H1 (cell line): ENCODE results near the gene TEX264. TPM values are rescaled to one million over a fixed set of nuclear protein-coding genes. Genes with fewer than 3 reads are reported as not detected.

ENCODE experiments used
- CTCF ChIA-PET: fragments of 300-600 bp; sonication (Branson Sonifier 250); formaldehyde crosslinking; loops from one replicate; lab custom pipeline; 2021; ENCODE audit not compliant: partially characterized antibody; lab: Charles Lee
- POLR2A ChIA-PET: fragments of 300-600 bp; sonication (Branson Sonifier 250); formaldehyde crosslinking; loops from one replicate; lab custom pipeline; 2021; ENCODE audit warnings: inconsistent platforms; ENCODE audit not compliant: partially characterized antibody; lab: Charles Lee
- DNase-seq, 2 experiments: peaks; one replicate each; pipeline versions ENCODE4 v3.0.0 to v3.0.0-alpha.2; 2010 to 2022; ENCODE audit warnings: low spot score in 2 of 2, low read depth in 1 of 2, mixed read lengths in 1 of 2
- FAIRE-seq: peaks from 2 replicates; lab custom pipeline; 2011; peaks lifted over from hg19 to GRCh38; lab: Jason Lieb, UNC
- H2AFZ ChIP-seq: 2 replicates; pipeline ENCODE4 v1.8.1; 2012; ENCODE audit warnings: low read length, inconsistent platforms
- H2AK5ac ChIP-seq: 2 replicates; pipeline ENCODE4 v1.6.1; 2013; ENCODE audit warnings: low read depth, low read length
- H2BK120ac ChIP-seq: replicated peaks from 2 replicates; pipeline ENCODE3; 2013; ENCODE audit warnings: low read depth, low read length, inconsistent platforms
- H2BK12ac ChIP-seq: 2 replicates; pipeline ENCODE4 v1.6.1; 2013; ENCODE audit warnings: low read depth, low read length
- H2BK15ac ChIP-seq: 2 replicates; pipeline ENCODE4 v1.6.1; 2013; ENCODE audit warnings: low read length
- H2BK20ac ChIP-seq: 2 replicates; pipeline ENCODE4 v1.6.1; 2013; ENCODE audit warnings: low read length
- H2BK5ac ChIP-seq: 2 replicates; pipeline ENCODE4 v1.6.1; 2013; ENCODE audit warnings: low read depth, low read length
- H3K14ac ChIP-seq: 2 replicates; pipeline ENCODE4 v1.6.1; 2013; ENCODE audit warnings: inconsistent platforms; ENCODE audit not compliant: insufficient read length
- H3K18ac ChIP-seq: 2 replicates; pipeline ENCODE4 v1.6.1; 2013; ENCODE audit warnings: low read length; ENCODE audit errors: extremely low read depth
- H3K23ac ChIP-seq: 2 replicates; pipeline ENCODE4 v1.6.1; 2013; ENCODE audit warnings: inconsistent platforms; ENCODE audit not compliant: insufficient read length
- H3K23me2 ChIP-seq: 2 replicates; pipeline ENCODE4 v1.6.1; 2013; ENCODE audit warnings: low read depth, low read length
- H3K27ac ChIP-seq: 2 replicates; pipeline ENCODE4 v1.6.1; 2011; ENCODE audit warnings: low read depth, low read length, inconsistent platforms
- H3K27me3 ChIP-seq, 4 experiments: replicated peaks in 1 of 4; 1 replicate in 1 of 4; 2 replicates in 3 of 4; pipeline versions ENCODE4 v1.6.1 to v1.8.1; 2011 to 2013; ENCODE audit warnings: low read length in 3 of 4, mild to moderate bottlenecking in 3 of 4, inconsistent platforms in 2 of 4, mixed read lengths in 2 of 4, moderate library complexity in 1 of 4; ENCODE audit not compliant: control insufficient read depth in 3 of 4, insufficient read depth in 3 of 4; ENCODE audit errors: extremely low read depth in 1 of 4
- H3K36me3 ChIP-seq, 4 experiments: 2 replicates each; pipeline versions ENCODE4 v1.6.1 to v1.8.1; 2011 to 2013; ENCODE audit warnings: mild to moderate bottlenecking in 4 of 4, low read length in 3 of 4, moderate library complexity in 2 of 4, control low read depth in 1 of 4, inconsistent platforms in 1 of 4; ENCODE audit not compliant: insufficient read depth in 4 of 4, control insufficient read depth in 2 of 4
- H3K4ac ChIP-seq: replicated peaks from 2 replicates; pipeline ENCODE3; 2013; ENCODE audit warnings: low read length, low read depth, mixed read lengths, inconsistent platforms; ENCODE audit not compliant: insufficient read length
- H3K4me1 ChIP-seq, 4 experiments: replicated peaks in 1 of 4; 1 replicate in 1 of 4; 2 replicates in 3 of 4; pipeline versions ENCODE4 v1.6.1 to v1.8.1; 2011 to 2013; ENCODE audit warnings: low read length in 3 of 4, inconsistent platforms in 2 of 4, mixed read lengths in 1 of 4; ENCODE audit not compliant: insufficient read depth in 4 of 4, control insufficient read depth in 3 of 4
- H3K4me2 ChIP-seq, 2 experiments: 2 replicates each; pipeline versions ENCODE4 v1.6.1 to v1.8.1; 2011 to 2013; ENCODE audit warnings: low read depth in 2 of 2, low read length in 2 of 2, control low read depth in 1 of 2, inconsistent platforms in 1 of 2, mild to moderate bottlenecking in 1 of 2; ENCODE audit not compliant: insufficient read depth in 1 of 2
- H3K4me3 ChIP-seq, 4 experiments: fragments of 200-600, 300-600 bp in 1 of 4; sonication (generic), shearing (Covaris generic), sonication (Bioruptor Twin) in 1 of 4; 2 replicates each; pipeline versions ENCODE4 v1.5.1 to v1.8.1; 2011 to 2016; ENCODE audit warnings: low read length in 4 of 4, low read depth in 3 of 4, control low read depth in 2 of 4, inconsistent platforms in 2 of 4, mild to moderate bottlenecking in 2 of 4, mixed read lengths in 1 of 4, moderate library complexity in 1 of 4; ENCODE audit not compliant: insufficient read depth in 2 of 4; ENCODE audit errors: extremely low read depth in 1 of 4
- H3K56ac ChIP-seq: replicated peaks from 2 replicates; pipeline ENCODE3; 2013; ENCODE audit warnings: low read depth, mild to moderate bottlenecking, mixed read lengths, low read length, inconsistent platforms; ENCODE audit not compliant: insufficient read length
- H3K79me1 ChIP-seq: 2 replicates; pipeline ENCODE4 v1.6.1; 2013; ENCODE audit warnings: low read depth, low read length, control low read depth
- H3K79me2 ChIP-seq, 2 experiments: 2 replicates each; pipeline versions ENCODE4 v1.6.1 to v1.8.1; 2012 to 2013; ENCODE audit warnings: low read length in 2 of 2, mild to moderate bottlenecking in 2 of 2, inconsistent platforms in 1 of 2; ENCODE audit not compliant: insufficient read depth in 2 of 2, control insufficient read depth in 1 of 2
- H3K9ac ChIP-seq, 4 experiments: replicated peaks in 1 of 4; 1 replicate in 1 of 4; 2 replicates in 3 of 4; pipeline versions ENCODE4 v1.6.1 to v1.8.1; 2011 to 2013; ENCODE audit warnings: low read depth in 3 of 4, low read length in 3 of 4, control low read depth in 2 of 4, mild to moderate bottlenecking in 2 of 4, moderate library complexity in 2 of 4, inconsistent platforms in 1 of 4; ENCODE audit errors: extremely low read depth in 1 of 4
- H3K9me3 ChIP-seq, 2 experiments: 2 replicates each; pipeline versions ENCODE4 v1.6.1 to v1.8.1; 2012 to 2013; ENCODE audit warnings: mild to moderate bottlenecking in 2 of 2, moderate library complexity in 2 of 2, control low read depth in 1 of 2, inconsistent platforms in 1 of 2, low read depth in 1 of 2, low read length in 1 of 2, mixed read lengths in 1 of 2; ENCODE audit not compliant: insufficient read depth in 2 of 2
- H4K20me1 ChIP-seq, 2 experiments: replicated peaks in 1 of 2; 2 replicates each; pipeline versions ENCODE3 to v1.8.1; 2011 to 2013; ENCODE audit warnings: inconsistent platforms in 2 of 2, low read length in 2 of 2, mild to moderate bottlenecking in 1 of 2; ENCODE audit not compliant: insufficient read depth in 2 of 2, control insufficient read depth in 1 of 2
- H4K5ac ChIP-seq: 2 replicates; pipeline ENCODE4 v1.6.1; 2013; ENCODE audit warnings: low read length, low read depth, mixed read lengths, inconsistent platforms; ENCODE audit not compliant: insufficient read length
- H4K8ac ChIP-seq: 2 replicates; pipeline ENCODE4 v1.8.0; 2013; ENCODE audit warnings: mild to moderate bottlenecking, moderate library complexity, low read length, inconsistent platforms; ENCODE audit not compliant: insufficient read depth; ENCODE audit errors: extremely low read depth
- H4K91ac ChIP-seq: replicated peaks from 2 replicates; pipeline ENCODE3; 2013; ENCODE audit warnings: low read length, mixed read lengths, inconsistent platforms; ENCODE audit not compliant: insufficient read length
- SIRT6 ChIP-seq: IDR thresholded peaks from one replicate; pipeline ENCODE4 v1.7.1; 2012; ENCODE audit warnings: low read length, inconsistent platforms
- SP4 ChIP-seq: IDR thresholded peaks from 2 replicates; pipeline ENCODE4 v1.6.1; 2012; ENCODE audit warnings: low read length, inconsistent platforms
- YY1 ChIP-seq: IDR thresholded peaks from 2 replicates; pipeline ENCODE4 v1.6.1; 2011; ENCODE audit warnings: low read depth, mild to moderate bottlenecking, low read length
- WGBS, 2 experiments: shearing (Covaris generic) in 1 of 2; methylation state at CpG; one replicate each; pipeline versions ENCODE4 v1.1.6 to v1.1.7; 2013 to 2015; ENCODE audit warnings: low lambda C conversion rate in 2 of 2, mixed read lengths in 2 of 2, inconsistent platforms in 1 of 2, low coverage in 1 of 2, missing lambda C conversion rate in 1 of 2; ENCODE audit not compliant: insufficient replicate concordance in 2 of 2, insufficient coverage in 1 of 2, insufficient read length in 1 of 2; ENCODE audit errors: extremely low coverage in 1 of 2, missing lambda C conversion rate in 1 of 2; 5-methylcytosine and 5-hydroxymethylcytosine counted together
- polyA plus RNA-seq, 7 experiments: library from polyadenylated mRNA; depleted of rRNA in 3 of 7; stranded (reverse) in 5 of 7; unstranded in 2 of 7; fragments of >200 nt in 5 of 7; fragments of 200-250 nt in 2 of 7; gene quantifications; 1 replicate in 5 of 7; 2 replicates in 1 of 7; 4 replicates in 1 of 7; pipeline versions ENCODE4 v1.2.1 to v1.2.3, GENCODE V29; 2011 to 2013; ENCODE audit warnings: missing spikeins in 2 of 7, mixed read lengths in 2 of 7
- total RNA-seq: library from RNA; stranded (reverse); fragmentation: NEBNext Ultra II Directional; extraction: Animal tissue kit (Norgen Biotek cat#: 25700); gene quantifications from 2 replicates; pipeline ENCODE4 v1.2.1, GENCODE V29; 2021

The TEX264 gene
- total and polyA plus RNA-seq, 2 of the 8 experiments (the other 6 are each of a cell fraction or from before 2014, with no cell fraction given), result 11.2 to 35.6 TPM

DNA sequence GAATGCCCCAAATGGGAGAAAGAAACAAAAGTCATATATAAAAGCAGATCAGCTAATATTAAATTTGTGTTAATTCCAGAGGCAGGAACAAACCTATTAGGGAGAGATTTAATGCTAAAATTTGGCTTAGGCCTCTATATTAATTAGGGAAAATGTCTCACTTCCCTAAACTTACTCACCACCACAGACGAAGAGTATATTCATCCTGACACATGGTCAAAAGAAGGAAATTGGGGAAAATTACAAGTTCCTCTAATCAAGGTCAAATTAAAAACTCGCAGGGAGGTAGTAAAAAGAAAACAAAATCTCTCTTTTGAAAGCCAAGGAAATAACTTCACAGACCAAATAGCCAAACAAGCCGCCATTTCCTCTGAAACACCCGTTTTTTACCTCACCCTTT is 68.1 kb downstream of the TEX264 start:
- H3K79me1 ChIP-seq, result no peaks in the 10 kb centered on the region
- H3K14ac ChIP-seq, result no peak overlapping the region
- H3K9me3 ChIP-seq, result no peaks in the 10 kb centered on the region
- H2AK5ac ChIP-seq, result no peak overlapping the region
- no peaks in the 10 kb centered on the region for H3K36me3 ChIP-seq
- WGBS, 2 experiments, result 85% methylated on average over 4 of the region's 4 CpGs; no CpG with 5 or more reads in 1 of the 2 experiments
- peaks cover 0 to 5% (median 0%) of the 10 kb centered on the region in 4 experiments; a peak in 2 of 7 replicates for H3K4me1 ChIP-seq
- H2BK120ac ChIP-seq, result no peak overlapping the region
- TF ChIP-seq YY1 (no peak), SIRT6 (no peak), SP4 (no peak)
- no peak overlapping the region for H3K4ac ChIP-seq
- H2BK5ac ChIP-seq, result no peak overlapping the region
- H4K20me1 ChIP-seq, result no peaks in the 10 kb centered on the region
- no peak overlapping the region for H4K5ac ChIP-seq
- no peak overlapping the region for H2BK15ac ChIP-seq
- POLR2A ChIA-PET, result interaction anchor here (0.8 kb wide), 1 partner anchor 560 kb away, joined by 3 read pairs; no protein-coding TSS in a partner anchor
- no peaks in the 10 kb centered on the region for H3K79me2 ChIP-seq
- CTCF ChIA-PET, result interaction anchor here (1.3 to 1.7 kb wide), 3 partner anchors 49 to 80 kb away, joined by 3 to 7 read pairs (median 4); no protein-coding TSS in a partner anchor
- H3K4me2 ChIP-seq, result no peak overlapping the region
- H3K23ac ChIP-seq, result no peak overlapping the region
- no peak overlapping the region; the same call in 1 of the 2 replicates for H2AFZ ChIP-seq
- no peak overlapping the region for H3K56ac ChIP-seq
- FAIRE-seq (no peak), DNase-seq (no peak)
- no peak overlapping the region for H2BK12ac ChIP-seq
- H3K23me2 ChIP-seq, result no peaks in the 10 kb centered on the region; the same call in 1 of the 2 replicates
- H3K18ac ChIP-seq, result no peak overlapping the region
- H3K4me3 ChIP-seq, result no peak overlapping the region
- H2BK20ac ChIP-seq, result no peak overlapping the region
- no peaks in the 10 kb centered on the region; a peak in 1 of 7 replicates for H3K27me3 ChIP-seq
- H3K9ac ChIP-seq, result no peak overlapping the region
- H4K91ac ChIP-seq, result no peak overlapping the region
- H4K8ac ChIP-seq, result no peak overlapping the region
- H3K27ac ChIP-seq, result no peak overlapping the region
